ENCODE measurements around the gene TBRG1.

Gene TBRG1

DNA sequence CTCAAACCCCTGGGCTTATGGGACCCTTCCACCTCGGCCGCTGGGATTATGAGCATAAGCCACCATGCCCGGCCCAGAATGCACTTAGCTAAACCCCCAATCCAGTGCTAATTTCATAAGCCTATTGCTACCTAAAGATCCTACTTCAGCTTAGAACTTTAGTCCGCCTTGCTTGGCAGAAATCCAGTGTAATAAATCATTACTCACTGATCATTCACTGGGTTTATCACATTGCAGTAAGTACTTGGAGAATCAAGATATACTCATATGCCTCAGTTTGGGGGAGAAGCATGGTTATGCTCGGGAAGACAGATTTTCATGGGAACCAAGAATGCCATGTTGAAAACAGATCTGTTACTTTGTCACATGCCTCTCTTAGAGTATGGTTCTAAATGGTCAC, 3.8 kb upstream of the TBRG1 start:
- DNase-seq: no peak

DNA sequence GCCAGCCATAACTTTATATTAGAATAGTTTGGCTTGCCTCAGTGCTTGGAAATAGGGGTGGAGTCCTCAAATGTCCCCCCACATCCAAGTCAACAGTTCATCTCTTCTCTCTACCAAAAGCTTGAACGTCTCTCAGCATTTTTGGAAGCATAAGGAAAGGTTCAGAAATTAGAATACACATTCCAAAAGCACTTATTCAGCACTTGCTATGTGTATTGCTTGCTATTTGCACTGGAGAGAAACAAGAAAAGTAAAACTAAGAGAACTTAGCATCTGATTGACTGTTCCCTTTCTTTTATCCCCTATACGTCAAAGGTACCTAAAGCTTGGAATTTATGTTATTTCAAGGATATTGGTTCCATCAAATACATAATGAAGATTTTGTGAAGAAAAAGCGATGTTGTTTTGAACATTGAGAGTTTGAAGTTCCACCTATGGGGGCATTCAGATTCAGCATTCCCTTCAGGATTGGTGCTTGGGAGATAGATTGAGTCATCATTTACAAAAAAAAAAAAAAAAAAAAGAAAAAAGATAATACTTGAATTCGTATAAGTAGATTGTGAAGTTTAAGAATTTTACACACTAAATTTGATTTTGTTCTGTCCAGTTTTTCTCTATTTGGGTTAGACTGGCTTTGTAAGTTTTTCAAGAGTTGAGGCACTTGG, 1.3 kb downstream of the TBRG1 start:
- DNase-seq: no peak

- DNase-seq: no peak
Measured at GRCh38 chr11:124625504-124626168, 3.0 kb downstream of the TBRG1 start.

DNA sequence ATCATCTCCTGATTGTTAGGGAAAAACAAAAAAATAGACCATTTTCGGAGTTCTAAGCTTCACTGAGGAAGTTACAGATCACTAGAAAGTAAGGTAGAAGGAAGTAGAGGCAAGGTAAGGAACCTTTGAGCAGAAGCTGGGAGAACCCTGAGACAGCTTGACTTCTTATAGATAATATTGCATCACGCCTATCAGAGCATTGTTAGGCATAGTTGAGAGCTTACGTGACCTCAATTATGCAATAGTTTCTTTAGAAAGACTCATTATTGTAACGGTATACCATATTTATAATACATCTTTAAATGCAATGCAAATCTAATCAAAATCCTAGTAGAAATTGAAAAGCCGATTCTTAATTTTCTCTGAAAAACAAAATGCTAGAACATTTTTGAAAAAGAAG, 4.9 kb downstream of the TBRG1 start:
- DNase-seq: no peak

DNA sequence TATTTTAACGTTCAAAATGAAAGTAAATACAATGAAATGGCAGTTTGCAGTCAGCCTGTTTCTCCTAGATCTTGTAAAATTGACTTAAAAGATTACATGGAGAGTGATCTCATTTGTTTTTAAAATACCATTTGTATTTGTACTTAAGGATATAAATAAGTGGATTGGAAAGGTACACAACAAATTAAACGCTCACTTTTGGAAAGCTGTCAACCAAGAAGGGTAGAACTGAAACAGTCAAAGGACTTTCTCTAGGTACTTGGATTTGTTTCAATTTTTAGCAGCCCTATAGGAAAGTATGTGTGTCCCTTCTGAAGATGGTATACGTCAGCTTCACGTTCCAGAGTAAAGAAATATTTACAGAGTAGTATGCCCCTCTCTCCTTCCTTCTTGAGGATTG, 7.3 kb downstream of the TBRG1 start:
- DNase-seq: no peak

DNA sequence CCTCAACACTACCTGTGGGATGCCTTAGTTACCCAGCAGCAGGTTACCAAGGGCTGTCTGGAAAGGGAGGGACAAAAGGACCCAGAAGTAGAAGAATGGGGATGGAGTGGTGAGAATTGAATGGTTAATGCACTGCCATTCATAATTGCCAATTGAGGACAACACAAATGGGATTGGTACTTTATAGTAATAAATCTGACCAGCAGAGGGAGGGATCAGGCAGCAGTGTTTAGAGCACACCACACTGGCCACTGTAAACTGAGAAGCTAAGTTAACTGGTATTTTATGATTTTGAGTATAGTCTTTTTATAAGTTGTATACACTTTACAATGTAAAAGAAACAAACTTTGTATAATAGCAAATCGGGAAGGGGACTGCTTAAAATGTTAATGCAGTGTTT, 10.7 kb downstream of the TBRG1 start:
- no peak for DNase-seq

DNA sequence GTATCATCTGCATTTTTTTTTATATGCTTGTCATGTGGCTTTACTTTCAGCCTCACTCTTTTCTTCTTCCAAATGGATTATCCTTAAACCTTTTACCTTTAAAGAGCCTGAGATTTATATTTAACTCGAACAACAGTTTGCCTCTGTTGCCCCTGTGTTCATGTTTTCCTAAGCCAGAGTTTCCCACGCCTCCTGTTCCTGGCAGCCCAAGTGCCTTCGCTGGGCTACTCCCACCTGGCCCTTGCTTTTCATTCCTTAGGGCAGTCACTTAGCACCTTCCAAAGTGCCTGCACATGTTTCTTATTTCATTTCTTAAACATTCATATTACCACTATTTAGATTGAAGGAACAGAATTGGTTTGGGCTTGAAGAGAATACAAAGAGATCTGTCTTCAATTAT, 13.3 kb downstream of the TBRG1 start:
- DNase-seq: no peak

DNA sequence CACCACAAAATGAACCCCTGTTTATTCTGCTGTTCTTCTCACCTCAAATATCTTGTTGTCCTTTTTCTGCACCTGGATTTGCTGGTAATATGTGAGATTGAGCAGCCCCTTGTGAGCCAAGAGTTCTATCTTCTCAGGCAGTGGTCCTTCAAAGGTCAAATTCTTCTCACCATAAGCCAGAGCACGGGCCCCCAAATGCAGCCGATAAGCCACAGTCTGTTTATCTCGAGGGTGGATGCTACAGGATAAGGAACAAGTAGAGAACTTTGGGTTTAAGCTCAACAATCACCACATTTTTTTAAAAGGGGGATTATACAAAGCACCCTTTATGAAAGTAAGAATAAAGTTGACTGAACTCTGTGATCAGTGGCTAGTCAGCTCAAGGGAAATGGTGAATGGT, 15.8 kb downstream of the TBRG1 start:
- no peak for DNase-seq

- no peak for DNase-seq
Measured at GRCh38 chr11:124639186-124639585, 16.5 kb downstream of the TBRG1 start.

DNA sequence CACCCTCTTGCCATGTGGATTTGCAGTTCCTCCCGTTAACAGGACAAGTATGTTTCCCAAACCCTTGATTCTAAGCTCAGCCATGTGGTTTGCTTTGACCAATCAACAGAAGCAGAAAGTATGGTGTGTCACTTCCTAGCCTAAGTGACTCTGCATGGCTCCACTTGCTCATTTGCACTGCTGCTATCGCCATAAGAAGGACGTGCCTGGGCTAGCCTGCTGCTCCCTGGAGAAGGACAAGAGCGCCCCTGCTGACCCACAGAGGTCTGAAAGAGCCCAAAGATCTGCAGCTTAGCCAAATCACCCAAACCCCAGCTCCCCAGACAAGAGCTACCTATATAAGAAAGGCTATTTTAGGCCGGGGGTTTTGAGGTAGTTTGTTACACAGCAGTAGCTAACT, 18.0 kb downstream of the TBRG1 start:
- DNase-seq: no peak

GRCh38 chr11:124642628-124643027, 20.0 kb downstream of the TBRG1 start:
- DNase-seq: no peak

DNA sequence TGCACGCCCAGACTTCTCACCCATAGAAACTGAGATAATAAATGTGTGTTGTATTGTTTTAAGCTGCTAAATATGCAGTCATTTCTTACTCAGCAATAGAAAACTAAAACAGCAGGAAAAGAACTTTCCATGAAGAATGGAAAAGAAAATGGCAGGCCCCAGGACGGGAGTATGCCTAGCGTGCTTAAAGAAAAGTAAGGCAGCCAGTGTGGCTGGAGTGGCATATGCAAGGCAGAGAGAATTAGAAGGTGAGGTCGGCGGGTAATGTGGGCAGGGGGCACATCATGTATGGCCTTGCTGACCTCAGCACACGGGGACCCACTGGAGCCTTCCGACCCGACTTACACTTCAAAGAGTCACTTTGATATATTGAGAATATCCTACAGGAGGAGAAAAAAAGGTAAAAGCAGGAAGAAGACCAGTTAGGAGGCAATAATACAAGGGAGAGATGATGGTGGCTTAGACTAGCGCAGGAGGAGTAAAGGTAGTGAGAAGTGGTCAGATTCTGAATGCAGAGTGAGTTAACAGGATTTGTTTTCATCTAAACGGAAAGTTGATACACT, 20.5 kb downstream of the TBRG1 start:
- no peak for DNase-seq

GRCh38 chr11:124643605-124644425, 21.2 kb downstream of the TBRG1 start:
- DNase-seq: no peak

GRCh38 chr11:124644426-124645280, 22.0 kb downstream of the TBRG1 start:
- DNase-seq: peak; percentile 37

DNA sequence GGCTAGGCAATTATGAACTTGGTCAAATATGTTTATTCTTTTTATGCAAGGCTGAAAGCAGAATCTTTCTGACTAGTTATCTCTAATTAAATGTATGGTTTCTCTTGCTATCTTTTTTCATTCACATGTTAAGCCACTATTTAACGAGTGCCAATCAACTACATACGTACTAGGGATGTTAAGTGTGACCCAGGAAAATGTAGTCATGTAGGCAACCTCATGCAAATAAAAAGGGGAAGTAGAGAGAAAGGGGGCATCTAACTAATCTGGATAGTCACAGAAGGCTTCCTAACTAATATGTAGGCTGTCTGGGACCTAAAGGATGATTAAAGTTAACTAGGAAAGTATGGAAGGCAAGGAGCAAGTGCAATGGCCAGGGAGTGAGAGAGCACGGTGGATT, 23.5 kb downstream of the TBRG1 start:
- DNase-seq: no peak

- no peak for DNase-seq
Measured at GRCh38 chr11:124648610-124649009, 25.9 kb downstream of the TBRG1 start.

GRCh38 chr11:124656774-124657630, 34.3 kb downstream of the TBRG1 start:
- DNase-seq: peak; percentile 46

GRCh38 chr11:124657904-124658303, 35.2 kb downstream of the TBRG1 start:
- no peak for DNase-seq

GRCh38 chr11:124658501-124658900, 35.8 kb downstream of the TBRG1 start:
- no peak for DNase-seq

GRCh38 chr11:124658986-124659385, 36.3 kb downstream of the TBRG1 start:
- no peak for DNase-seq

- no peak for DNase-seq
Measured at GRCh38 chr11:124661553-124661952, 38.9 kb downstream of the TBRG1 start.

DNA sequence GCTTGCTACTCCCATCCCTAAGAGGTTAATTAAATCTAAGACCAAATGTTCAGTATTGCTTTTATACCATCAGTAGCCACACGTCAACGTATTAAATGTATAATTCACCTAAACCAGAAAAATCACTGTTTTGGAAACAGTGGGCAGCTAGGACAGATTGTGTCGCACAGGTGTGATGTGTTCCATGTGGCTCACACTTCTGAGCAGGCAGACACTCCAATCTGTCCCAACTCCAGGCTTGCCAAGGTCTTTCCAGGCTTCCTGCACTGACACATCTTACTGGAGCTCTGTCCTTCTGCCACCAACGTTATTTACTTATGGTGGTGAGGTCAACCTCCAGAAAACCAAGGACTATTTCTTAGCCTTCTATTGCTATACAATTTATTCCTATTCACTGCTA, 39.4 kb downstream of the TBRG1 start:
- DNase-seq: no peak

Data from DMS153 (cell line).